Esophagus (tissue), 2 donors: ENCODE measurements around the gene L1CAM. TPM values are rescaled to one million over a fixed set of nuclear protein-coding genes. Genes with fewer than 3 reads are reported as not detected.

Source experiments
- H3K27ac ChIP-seq, 2 donors: one replicate each; pipeline ENCODE4 v1.5.1; 2013; ENCODE audit warnings: low read depth in 2 of 2, mild to moderate bottlenecking in 2 of 2, inconsistent platforms in 1 of 2, low read length in 1 of 2, moderate library complexity in 1 of 2
- H3K27me3 ChIP-seq, 2 donors: one replicate each; pipeline ENCODE4 v1.6.1; 2013; ENCODE audit warnings: low read length in 2 of 2, control low read depth in 1 of 2, mild to moderate bottlenecking in 1 of 2; ENCODE audit not compliant: insufficient read depth in 2 of 2, control insufficient read depth in 1 of 2
- H3K36me3 ChIP-seq, 2 donors: one replicate each; pipeline ENCODE4 v1.6.1; 2013; ENCODE audit warnings: low read length in 1 of 2; ENCODE audit not compliant: control insufficient read depth in 2 of 2, insufficient read depth in 2 of 2
- H3K4me1 ChIP-seq, 2 donors: one replicate each; pipeline ENCODE4 v1.6.1; 2013; ENCODE audit warnings: low read length in 1 of 2; ENCODE audit not compliant: control insufficient read depth in 2 of 2, insufficient read depth in 2 of 2
- H3K4me3 ChIP-seq, 2 donors: one replicate each; pipeline ENCODE4 v1.5.1; 2013; ENCODE audit warnings: low read length in 2 of 2, mild to moderate bottlenecking in 2 of 2, low read depth in 1 of 2, moderate library complexity in 1 of 2
- H3K9me3 ChIP-seq, 2 donors: one replicate each; pipeline ENCODE4 v1.6.1; 2013; ENCODE audit warnings: mild to moderate bottlenecking in 2 of 2, low read depth in 1 of 2, low read length in 1 of 2, moderate library complexity in 1 of 2; ENCODE audit not compliant: control insufficient read depth in 2 of 2, insufficient read depth in 1 of 2
- WGBS, 2 donors: extraction: QIAGEN DNeasy Blood & Tissue Kit; methylation state at CpG; one replicate each; pipeline ENCODE4 v1.1.7; 2013; 5-methylcytosine and 5-hydroxymethylcytosine counted together
- polyA plus RNA-seq, 2 donors: library from polyadenylated mRNA; stranded (reverse); fragments of 200-250 nt; gene quantifications; one replicate each; pipeline ENCODE4 v1.2.3, GENCODE V29; 2013
- donor health status: healthy with polysubstance abuse.
- donor health status: Bipolar disorder and iron deficiency.

L1CAM gene
- polyA plus RNA-seq, 2 donors: 0.88 to 1.4 TPM

DNA sequence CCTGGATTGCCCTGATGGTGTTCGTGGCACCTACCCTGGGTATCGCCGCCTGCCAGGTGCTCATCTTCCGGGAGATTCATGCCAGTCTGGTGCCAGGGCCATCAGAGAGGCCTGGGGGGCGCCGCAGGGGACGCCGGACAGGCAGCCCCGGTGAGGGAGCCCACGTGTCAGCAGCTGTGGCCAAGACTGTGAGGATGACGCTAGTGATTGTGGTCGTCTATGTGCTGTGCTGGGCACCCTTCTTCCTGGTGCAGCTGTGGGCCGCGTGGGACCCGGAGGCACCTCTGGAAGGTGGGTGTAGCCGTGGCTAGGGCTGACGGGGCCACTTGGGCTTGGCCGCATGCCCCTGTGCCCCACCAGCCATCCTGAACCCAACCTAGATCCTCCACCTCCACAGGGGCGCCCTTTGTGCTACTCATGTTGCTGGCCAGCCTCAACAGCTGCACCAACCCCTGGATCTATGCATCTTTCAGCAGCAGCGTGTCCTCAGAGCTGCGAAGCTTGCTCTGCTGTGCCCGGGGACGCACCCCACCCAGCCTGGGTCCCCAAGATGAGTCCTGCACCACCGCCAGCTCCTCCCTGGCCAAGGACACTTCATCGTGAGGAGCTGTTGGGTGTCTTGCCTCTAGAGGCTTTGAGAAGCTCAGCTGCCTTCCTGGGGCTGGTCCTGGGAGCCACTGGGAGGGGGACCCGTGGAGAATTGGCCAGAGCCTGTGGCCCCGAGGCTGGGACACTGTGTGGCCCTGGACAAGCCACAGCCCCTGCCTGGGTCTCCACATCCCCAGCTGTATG is 20.3 kb upstream of the L1CAM start:
- H3K4me3 ChIP-seq: no peak overlapping the region
- H3K4me1 ChIP-seq: peaks cover 1 to 5% of the 10 kb centered on the region in 2 donors
- WGBS, 2 donors: 76 to 77% methylated on average over 26 to 27 of the region's 27 CpGs
- no peaks in the 10 kb centered on the region for H3K27me3 ChIP-seq
- no peak overlapping the region for H3K27ac ChIP-seq
- no peaks in the 10 kb centered on the region for H3K9me3 ChIP-seq
- H3K36me3 ChIP-seq: no peaks in the 10 kb centered on the region

- H3K36me3 ChIP-seq: no peaks in the 10 kb centered on the region
- H3K9me3 ChIP-seq: no peaks in the 10 kb centered on the region
- H3K4me1 ChIP-seq: peaks cover 5% of the 10 kb centered on the region in 2 donors
- WGBS, 2 donors: 83 to 89% methylated on average over 32 of the region's 32 CpGs
- H3K27me3 ChIP-seq: no peaks in the 10 kb centered on the region
- no peak overlapping the region for H3K4me3 ChIP-seq
- no peak overlapping the region for H3K27ac ChIP-seq
Observed at GRCh38 chrX:153905481-153906095, 19.6 kb upstream of the L1CAM start.

GRCh38 chrX:153903991-153904957 is 18.3 kb upstream of the L1CAM start, which contains the start of gene AVPR2:
Gene AVPR2 (plus strand): TSS chrX:153904673. CDS start chrX:153905146, 473 bp downstream.
- H3K9me3 ChIP-seq: no peaks in the 10 kb centered on the region
- H3K27me3 ChIP-seq: no peaks in the 10 kb centered on the region
- peaks cover 5% of the 10 kb centered on the region in 2 donors for H3K4me1 ChIP-seq
- no peak within 1 kb of the TSS for H3K27ac ChIP-seq
- WGBS, 2 donors: 33 to 64% methylated on average over 13 to 26 of the region's 26 CpGs
- no peaks in the 10 kb centered on the region for H3K36me3 ChIP-seq
- peak within 1 kb of the TSS in 1 of 2 donors; percentile 7 for H3K4me3 ChIP-seq

DNA sequence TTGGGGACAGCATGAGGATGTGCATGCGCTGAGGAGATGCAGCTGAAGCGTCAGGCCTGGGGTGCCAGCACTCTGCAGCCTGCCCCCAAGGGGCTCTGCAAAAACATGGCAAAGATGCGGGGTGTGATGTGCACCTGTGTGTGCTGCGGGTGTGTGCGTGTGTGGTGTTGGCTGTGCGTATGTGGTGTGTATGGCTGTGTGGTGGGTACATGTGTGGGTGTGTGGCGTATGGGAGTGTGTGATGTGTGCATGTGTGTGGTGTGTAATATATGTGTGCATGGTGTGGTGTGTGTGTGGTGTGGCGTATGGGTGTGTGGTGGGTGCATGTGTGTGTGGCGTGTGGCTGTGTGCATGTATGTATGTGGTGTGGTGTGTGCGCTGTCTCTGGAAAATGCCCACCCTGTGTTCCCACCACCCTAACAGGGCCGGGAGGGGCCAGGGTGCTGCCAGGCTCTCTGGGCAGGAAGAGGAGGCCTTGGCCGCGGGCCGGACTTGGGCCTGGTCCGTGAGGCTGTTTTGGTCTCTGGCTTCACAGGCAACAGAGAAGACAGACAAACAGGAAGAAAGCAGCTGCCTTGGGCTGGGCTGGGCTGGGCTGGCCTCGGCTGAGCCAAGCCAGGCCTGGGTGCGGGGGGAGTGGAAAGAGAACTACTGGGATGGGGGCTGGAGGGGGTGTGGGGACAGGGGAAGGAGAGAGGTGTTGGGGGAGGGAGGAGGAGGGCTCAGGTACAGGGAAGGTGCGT is 17.4 kb upstream of the L1CAM start:
- Histone ChIP-seq H3K4me1 (peaks cover 5% of the 10 kb centered on the region in 2 donors), H3K4me3 (no peak overlapping the region), H3K27me3 (no peaks in the 10 kb centered on the region), H3K27ac (no peak overlapping the region), H3K9me3 (no peaks in the 10 kb centered on the region), H3K36me3 (no peaks in the 10 kb centered on the region)
- WGBS, 2 donors: 55 to 65% methylated on average over 17 to 18 of the region's 18 CpGs

DNA sequence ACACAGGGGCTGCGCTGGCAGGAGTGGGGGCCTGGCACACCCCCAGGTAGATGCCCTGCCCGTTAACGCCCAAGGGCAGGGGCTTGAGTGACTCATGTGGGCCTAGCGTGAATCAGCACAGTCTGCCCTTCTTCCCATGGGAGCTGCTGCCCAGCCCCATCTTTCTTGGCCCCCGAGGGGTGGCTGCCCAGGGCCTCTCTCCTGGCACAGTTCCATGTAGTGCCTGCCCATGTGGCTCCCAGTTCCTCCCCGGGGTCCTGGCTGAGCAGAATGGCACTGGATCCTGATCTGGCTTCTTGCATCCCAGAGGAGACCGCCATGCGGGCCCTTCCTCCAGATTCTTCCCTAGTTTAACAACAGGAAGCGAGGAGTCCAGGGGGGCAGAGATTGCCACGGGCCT is 16.4 kb upstream of the L1CAM start:
- peaks cover 2 to 5% of the 10 kb centered on the region in 2 donors for H3K4me1 ChIP-seq
- H3K4me3 ChIP-seq: no peak overlapping the region
- no peaks in the 10 kb centered on the region for H3K9me3 ChIP-seq
- no peaks in the 10 kb centered on the region for H3K36me3 ChIP-seq
- H3K27me3 ChIP-seq: no peaks in the 10 kb centered on the region
- WGBS, 2 donors: 49 to 55% methylated on average over 10 of the region's 10 CpGs
- H3K27ac ChIP-seq: no peak overlapping the region

- Histone ChIP-seq H3K4me1 (peaks cover 2 to 5% of the 10 kb centered on the region in 2 donors), H3K4me3 (no peak overlapping the region), H3K9me3 (no peaks in the 10 kb centered on the region), H3K36me3 (no peaks in the 10 kb centered on the region), H3K27me3 (no peaks in the 10 kb centered on the region), H3K27ac (no peak overlapping the region)
- 62 to 66% methylated on average over 8 of the region's 8 CpGs for WGBS, 2 donors
Observed at GRCh38 chrX:153901753-153902140, 15.8 kb upstream of the L1CAM start.

- Histone ChIP-seq H3K36me3 (no peaks in the 10 kb centered on the region), H3K4me3 (no peak overlapping the region), H3K27ac (no peak overlapping the region), H3K9me3 (peaks cover 0 to 2% of the 10 kb centered on the region in 2 donors), H3K27me3 (peaks cover 0 to 3% of the 10 kb centered on the region in 2 donors), H3K4me1 (peaks cover 0 to 5% of the 10 kb centered on the region in 2 donors)
- WGBS, 2 donors: 19 to 49% methylated on average over 26 of the region's 26 CpGs
Observed at GRCh38 chrX:153900831-153901752, 15.1 kb upstream of the L1CAM start.

DNA sequence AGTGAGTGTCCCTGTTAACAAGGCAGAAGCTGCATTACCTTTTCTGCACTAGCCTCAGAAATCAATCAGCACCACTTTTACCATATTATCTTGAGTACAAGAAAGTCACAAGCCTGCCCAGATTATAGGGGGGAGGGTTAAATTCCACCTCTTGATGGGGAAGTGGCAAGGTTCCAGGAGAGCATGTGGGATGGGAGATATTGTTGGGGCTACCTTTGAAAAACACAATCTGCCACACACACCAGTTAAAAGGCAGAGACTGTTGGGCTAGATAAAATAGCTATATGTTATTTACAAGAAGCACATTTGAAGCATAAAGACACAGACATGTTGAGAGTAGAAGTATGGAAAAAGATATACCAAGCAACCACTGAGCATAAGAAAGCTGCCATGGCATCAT is 11.9 kb upstream of the L1CAM start:
- Histone ChIP-seq H3K9me3 (peaks cover 0 to 2% of the 10 kb centered on the region in 2 donors), H3K36me3 (no peaks in the 10 kb centered on the region), H3K27ac (no peak overlapping the region), H3K27me3 (peaks cover 0 to 5% of the 10 kb centered on the region in 2 donors), H3K4me1 (peaks cover 0 to 5% of the 10 kb centered on the region in 2 donors), H3K4me3 (no peak overlapping the region)
